H1 (cell line): ENCODE data around the gene ASB8. TPM values are rescaled to one million over a fixed set of nuclear protein-coding genes. Genes with fewer than 3 reads are reported as not detected.

Experiments
- ASH2L ChIP-seq: fragments of 200-600, 300-600 bp; sonication (generic); IDR thresholded peaks from one replicate; pipeline ENCODE4 v1.7.1; 2017; ENCODE audit warnings: low read length
- CHD1 ChIP-seq: IDR thresholded peaks from 2 replicates; pipeline ENCODE4 v1.6.1; 2012; ENCODE audit warnings: low read depth, low read length, improper control_type of control experiment
- polyA plus RNA-seq, 7 experiments: library from polyadenylated mRNA; depleted of rRNA in 3 of 7; stranded (reverse) in 5 of 7; unstranded in 2 of 7; fragments of >200 nt in 5 of 7; fragments of 200-250 nt in 2 of 7; gene quantifications; 1 replicate in 5 of 7; 2 replicates in 1 of 7; 4 replicates in 1 of 7; pipeline versions ENCODE4 v1.2.1 to v1.2.3, GENCODE V29; 2011 to 2013; ENCODE audit warnings: missing spikeins in 2 of 7, mixed read lengths in 2 of 7
- total RNA-seq: library from RNA; stranded (reverse); fragmentation: NEBNext Ultra II Directional; extraction: Animal tissue kit (Norgen Biotek cat#: 25700); gene quantifications from 2 replicates; pipeline ENCODE4 v1.2.1, GENCODE V29; 2021
- TF ChIP-seq, protein P1 (sequence below): fragments of 300-600 bp; sonication (generic); IDR thresholded peaks from 2 replicates; pipeline ENCODE4 v1.7.1; 2012; ENCODE audit warnings: low read length, moderate library complexity, mild to moderate bottlenecking, inconsistent platforms; ENCODE audit not compliant: insufficient replicate concordance

Gene ASB8
- total and polyA plus RNA-seq, 2 of the 8 experiments (the other 6 are each of a cell fraction or from before 2014, with no cell fraction given): 3.8 to 8.3 TPM

- TF ChIP-seq, protein P1, sequence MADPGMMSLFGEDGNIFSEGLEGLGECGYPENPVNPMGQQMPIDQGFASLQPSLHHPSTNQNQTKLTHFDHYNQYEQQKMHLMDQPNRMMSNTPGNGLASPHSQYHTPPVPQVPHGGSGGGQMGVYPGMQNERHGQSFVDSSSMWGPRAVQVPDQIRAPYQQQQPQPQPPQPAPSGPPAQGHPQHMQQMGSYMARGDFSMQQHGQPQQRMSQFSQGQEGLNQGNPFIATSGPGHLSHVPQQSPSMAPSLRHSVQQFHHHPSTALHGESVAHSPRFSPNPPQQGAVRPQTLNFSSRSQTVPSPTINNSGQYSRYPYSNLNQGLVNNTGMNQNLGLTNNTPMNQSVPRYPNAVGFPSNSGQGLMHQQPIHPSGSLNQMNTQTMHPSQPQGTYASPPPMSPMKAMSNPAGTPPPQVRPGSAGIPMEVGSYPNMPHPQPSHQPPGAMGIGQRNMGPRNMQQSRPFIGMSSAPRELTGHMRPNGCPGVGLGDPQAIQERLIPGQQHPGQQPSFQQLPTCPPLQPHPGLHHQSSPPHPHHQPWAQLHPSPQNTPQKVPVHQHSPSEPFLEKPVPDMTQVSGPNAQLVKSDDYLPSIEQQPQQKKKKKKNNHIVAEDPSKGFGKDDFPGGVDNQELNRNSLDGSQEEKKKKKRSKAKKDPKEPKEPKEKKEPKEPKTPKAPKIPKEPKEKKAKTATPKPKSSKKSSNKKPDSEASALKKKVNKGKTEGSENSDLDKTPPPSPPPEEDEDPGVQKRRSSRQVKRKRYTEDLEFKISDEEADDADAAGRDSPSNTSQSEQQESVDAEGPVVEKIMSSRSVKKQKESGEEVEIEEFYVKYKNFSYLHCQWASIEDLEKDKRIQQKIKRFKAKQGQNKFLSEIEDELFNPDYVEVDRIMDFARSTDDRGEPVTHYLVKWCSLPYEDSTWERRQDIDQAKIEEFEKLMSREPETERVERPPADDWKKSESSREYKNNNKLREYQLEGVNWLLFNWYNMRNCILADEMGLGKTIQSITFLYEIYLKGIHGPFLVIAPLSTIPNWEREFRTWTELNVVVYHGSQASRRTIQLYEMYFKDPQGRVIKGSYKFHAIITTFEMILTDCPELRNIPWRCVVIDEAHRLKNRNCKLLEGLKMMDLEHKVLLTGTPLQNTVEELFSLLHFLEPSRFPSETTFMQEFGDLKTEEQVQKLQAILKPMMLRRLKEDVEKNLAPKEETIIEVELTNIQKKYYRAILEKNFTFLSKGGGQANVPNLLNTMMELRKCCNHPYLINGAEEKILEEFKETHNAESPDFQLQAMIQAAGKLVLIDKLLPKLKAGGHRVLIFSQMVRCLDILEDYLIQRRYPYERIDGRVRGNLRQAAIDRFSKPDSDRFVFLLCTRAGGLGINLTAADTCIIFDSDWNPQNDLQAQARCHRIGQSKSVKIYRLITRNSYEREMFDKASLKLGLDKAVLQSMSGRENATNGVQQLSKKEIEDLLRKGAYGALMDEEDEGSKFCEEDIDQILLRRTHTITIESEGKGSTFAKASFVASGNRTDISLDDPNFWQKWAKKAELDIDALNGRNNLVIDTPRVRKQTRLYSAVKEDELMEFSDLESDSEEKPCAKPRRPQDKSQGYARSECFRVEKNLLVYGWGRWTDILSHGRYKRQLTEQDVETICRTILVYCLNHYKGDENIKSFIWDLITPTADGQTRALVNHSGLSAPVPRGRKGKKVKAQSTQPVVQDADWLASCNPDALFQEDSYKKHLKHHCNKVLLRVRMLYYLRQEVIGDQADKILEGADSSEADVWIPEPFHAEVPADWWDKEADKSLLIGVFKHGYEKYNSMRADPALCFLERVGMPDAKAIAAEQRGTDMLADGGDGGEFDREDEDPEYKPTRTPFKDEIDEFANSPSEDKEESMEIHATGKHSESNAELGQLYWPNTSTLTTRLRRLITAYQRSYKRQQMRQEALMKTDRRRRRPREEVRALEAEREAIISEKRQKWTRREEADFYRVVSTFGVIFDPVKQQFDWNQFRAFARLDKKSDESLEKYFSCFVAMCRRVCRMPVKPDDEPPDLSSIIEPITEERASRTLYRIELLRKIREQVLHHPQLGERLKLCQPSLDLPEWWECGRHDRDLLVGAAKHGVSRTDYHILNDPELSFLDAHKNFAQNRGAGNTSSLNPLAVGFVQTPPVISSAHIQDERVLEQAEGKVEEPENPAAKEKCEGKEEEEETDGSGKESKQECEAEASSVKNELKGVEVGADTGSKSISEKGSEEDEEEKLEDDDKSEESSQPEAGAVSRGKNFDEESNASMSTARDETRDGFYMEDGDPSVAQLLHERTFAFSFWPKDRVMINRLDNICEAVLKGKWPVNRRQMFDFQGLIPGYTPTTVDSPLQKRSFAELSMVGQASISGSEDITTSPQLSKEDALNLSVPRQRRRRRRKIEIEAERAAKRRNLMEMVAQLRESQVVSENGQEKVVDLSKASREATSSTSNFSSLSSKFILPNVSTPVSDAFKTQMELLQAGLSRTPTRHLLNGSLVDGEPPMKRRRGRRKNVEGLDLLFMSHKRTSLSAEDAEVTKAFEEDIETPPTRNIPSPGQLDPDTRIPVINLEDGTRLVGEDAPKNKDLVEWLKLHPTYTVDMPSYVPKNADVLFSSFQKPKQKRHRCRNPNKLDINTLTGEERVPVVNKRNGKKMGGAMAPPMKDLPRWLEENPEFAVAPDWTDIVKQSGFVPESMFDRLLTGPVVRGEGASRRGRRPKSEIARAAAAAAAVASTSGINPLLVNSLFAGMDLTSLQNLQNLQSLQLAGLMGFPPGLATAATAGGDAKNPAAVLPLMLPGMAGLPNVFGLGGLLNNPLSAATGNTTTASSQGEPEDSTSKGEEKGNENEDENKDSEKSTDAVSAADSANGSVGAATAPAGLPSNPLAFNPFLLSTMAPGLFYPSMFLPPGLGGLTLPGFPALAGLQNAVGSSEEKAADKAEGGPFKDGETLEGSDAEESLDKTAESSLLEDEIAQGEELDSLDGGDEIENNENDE: no peak
- no peak for TF ChIP-seq ASH2L
- no peak for TF ChIP-seq CHD1
Observed at GRCh38 chr12:48119834-48120195, 37.5 kb downstream of the ASB8 start (continued).
